ENCODE measurements around the gene KCNC1.

KCNC1 gene

GRCh38 chr11:17779861-17780594 is 45.4 kb downstream of the KCNC1 start:
- no peak overlapping the region for H3K4me3 ChIP-seq (ENCODE audit: low read depth, low read length)
- ChIA-PET CTCF (no interaction called here), POLR2A (no interaction called here)
- DNase-seq (ENCODE audit: low read depth, low spot score): no peak
- TF ChIP-seq CTCF (IDR thresholded peaks at IDR 0.05; ENCODE audit: insufficient read depth, low read length, missing control alignments): no peak

GRCh38 chr11:17780668-17781067 is 46.1 kb downstream of the KCNC1 start:
- ChIA-PET POLR2A (no interaction called here), CTCF (interaction anchor here (1.7 kb wide), 1 partner anchor 198 kb away, joined by 6 read pairs; no protein-coding TSS in a partner anchor)
- TF ChIP-seq CTCF (IDR thresholded peaks at IDR 0.05; ENCODE audit: insufficient read depth, low read length, missing control alignments): no peak
- H3K4me3 ChIP-seq (ENCODE audit: low read depth, low read length): no peak overlapping the region
- no peak for DNase-seq (ENCODE audit: low read depth, low spot score)

GRCh38 chr11:17781221-17781620 is 46.6 kb downstream of the KCNC1 start:
- CTCF ChIA-PET: interaction anchor here (1.1 to 1.7 kb wide), 2 partner anchors 12 to 198 kb away, joined by 3 to 6 read pairs; no protein-coding TSS in a partner anchor
- DNase-seq (ENCODE audit: low read depth, low spot score): no peak
- H3K4me3 ChIP-seq (ENCODE audit: low read depth, low read length): no peak overlapping the region
- POLR2A ChIA-PET: no interaction called here
- no peak for TF ChIP-seq CTCF (IDR thresholded peaks at IDR 0.05; ENCODE audit: insufficient read depth, low read length, missing control alignments)

- ChIA-PET CTCF (interaction anchor here (0.9 to 1.7 kb wide), 3 partner anchors 12 to 197 kb away, joined by 3 to 6 read pairs (median 3); no protein-coding TSS in a partner anchor), POLR2A (no interaction called here)
- TF ChIP-seq CTCF (IDR thresholded peaks at IDR 0.05; ENCODE audit: insufficient read depth, low read length, missing control alignments): no peak
- DNase-seq (ENCODE audit: low read depth, low spot score): no peak
- H3K4me3 ChIP-seq (ENCODE audit: low read depth, low read length): no peak overlapping the region
Observed at GRCh38 chr11:17781626-17782025, 47.0 kb downstream of the KCNC1 start.

GRCh38 chr11:17782145-17782544 is 47.6 kb downstream of the KCNC1 start:
- no peak overlapping the region for H3K4me3 ChIP-seq (ENCODE audit: low read depth, low read length)
- DNase-seq (ENCODE audit: low read depth, low spot score): no peak
- ChIA-PET POLR2A (no interaction called here), CTCF (interaction anchor here (0.9 to 1.7 kb wide), 3 partner anchors 13 to 197 kb away, joined by 3 to 6 read pairs (median 3); no protein-coding TSS in a partner anchor)
- no peak for TF ChIP-seq CTCF (IDR thresholded peaks at IDR 0.05; ENCODE audit: insufficient read depth, low read length, missing control alignments)

GRCh38 chr11:17782603-17783337 is 48.2 kb downstream of the KCNC1 start:
- CTCF ChIA-PET: interaction anchor here (0.9 to 1.7 kb wide), 3 partner anchors 14 to 196 kb away, joined by 3 to 6 read pairs (median 3); no protein-coding TSS in a partner anchor
- TF ChIP-seq CTCF (IDR thresholded peaks at IDR 0.05; ENCODE audit: insufficient read depth, low read length, missing control alignments): no peak
- POLR2A ChIA-PET: no interaction called here
- H3K4me3 ChIP-seq (ENCODE audit: low read depth, low read length): no peak overlapping the region
- DNase-seq (ENCODE audit: low read depth, low spot score): no peak
